ENCODE results near the gene SLC30A2. TPM values are rescaled to one million over a fixed set of nuclear protein-coding genes. Genes with fewer than 3 reads are reported as not detected.

The SLC30A2 gene
- total RNA-seq, 1 experiment from 2014 or later: not detected

- CTCF ChIA-PET: no interaction called here
Observed at GRCh38 chr1:26023009-26023408, 22.9 kb downstream of the SLC30A2 start.

More at GRCh38 chr1:26023009-26023408, 22.9 kb downstream of the SLC30A2 start:
- no peak overlapping the region for H3K4me2 ChIP-seq (ENCODE audit: low read length)
- DNase-seq (ENCODE audit: low read depth, low spot score) (no peak), ATAC-seq (no peak)
- POLR2A ChIA-PET: no interaction called here
- RAD21 ChIA-PET (ENCODE audit: low non-redundant PET in 1 of 2, low total read pairs in 2 of 2, uncharacterized antibody in 2 of 2, unreplicated experiment in 2 of 2): no interaction called here
- no peaks in the 10 kb centered on the region for H3K27me3 ChIP-seq (ENCODE audit: insufficient read depth, low read length)
- H2AFZ ChIP-seq (ENCODE audit: low read depth, low read length, poor library complexity, severe bottlenecking): no peak overlapping the region
- BruUV-seq (replicated peaks): no TSS peak
- intact Hi-C loops (cut with micrococcal nuclease): no loop called here
- H3K4me3 ChIP-seq (replicated peaks in 1 of 2; ENCODE audit: low read depth in 1 of 2, low read length in 2 of 2): no peak overlapping the region
- H3K9ac ChIP-seq (ENCODE audit: low read length): no peak overlapping the region
- H3K27ac ChIP-seq (ENCODE audit: low read depth, low read length): no peak overlapping the region
- no peaks in the 10 kb centered on the region for H3K9me2 ChIP-seq (ENCODE audit: insufficient read depth)
- no peaks in the 10 kb centered on the region for H3K36me3 ChIP-seq (ENCODE audit: control insufficient read depth in 1 of 2, insufficient read depth in 2 of 2, low read length in 2 of 2)
- H3K4me1 ChIP-seq (ENCODE audit: control insufficient read depth in 1 of 2, insufficient read depth in 2 of 2, low read length in 2 of 2): 0 out of 4 replicates have a peak, but pooled peaks cover 0 to 5% of the 10 kb centered on the region in 2 experiments
- H3K79me2 ChIP-seq (ENCODE audit: insufficient read depth, low read length): no peaks in the 10 kb centered on the region
- no peaks in the 10 kb centered on the region for H3K9me3 ChIP-seq (ENCODE audit: control insufficient read depth in 1 of 2, insufficient read depth in 1 of 2, low read depth in 1 of 2, low read length in 2 of 2)
- TF ChIP-seq TCF7L2 (IDR thresholded peaks at IDR 0.05; ENCODE audit: borderline replicate concordance, extremely low read depth, insufficient read depth, insufficient read length): no peak
- TF ChIP-seq ZNF274 (IDR thresholded peaks at IDR 0.05; ENCODE audit: low read depth, low read length): no peak
- TF ChIP-seq ELF1 (IDR thresholded peaks at IDR 0.05; ENCODE audit: borderline replicate concordance, low read depth): no peak
- TF ChIP-seq MAX (IDR thresholded peaks at IDR 0.05): no peak
- no peak for TF ChIP-seq SRF (IDR thresholded peaks at IDR 0.05; ENCODE audit: low read depth)
- no peak for TF ChIP-seq ZBTB33 (IDR thresholded peaks at IDR 0.05; ENCODE audit: extremely low read depth, insufficient replicate concordance, low read length)
- TF ChIP-seq CTCF (IDR thresholded peaks at IDR 0.05 in 2 of 3, conservative IDR thresholded peaks at IDR 0.05 in 1 of 3; ENCODE audit: borderline replicate concordance in 1 of 3, insufficient read depth in 1 of 3, low read depth in 2 of 3, low read length in 2 of 3): no peak
- no peak for TF ChIP-seq JUND (IDR thresholded peaks at IDR 0.05)
- no peak for TF ChIP-seq FOSL1 (IDR thresholded peaks at IDR 0.05; ENCODE audit: low read depth)
- TF ChIP-seq YY1 (IDR thresholded peaks at IDR 0.05; ENCODE audit: extremely low read depth, insufficient replicate concordance, low read depth, low read length): no peak
- no peak for TF ChIP-seq CBX3 (IDR thresholded peaks at IDR 0.05; ENCODE audit: low read depth)
- TF ChIP-seq CEBPB (IDR thresholded peaks at IDR 0.05; ENCODE audit: low read depth): no peak
- TF ChIP-seq POLR2AphosphoS5 (IDR thresholded peaks at IDR 0.05; ENCODE audit: low read depth, low read length): no peak
- TF ChIP-seq ZFX (IDR thresholded peaks at IDR 0.05): no peak
- TF ChIP-seq POLR2A (IDR thresholded peaks at IDR 0.05; ENCODE audit: borderline replicate concordance, extremely low read depth, insufficient read depth, insufficient read length): no peak
- no peak for TF ChIP-seq RAD21 (IDR thresholded peaks at IDR 0.05; ENCODE audit: low read depth)
- no peak for TF ChIP-seq SIN3A (IDR thresholded peaks at IDR 0.05; ENCODE audit: low read depth)
- no peak for TF ChIP-seq ATF3 (IDR thresholded peaks at IDR 0.05)
- TF ChIP-seq EZH2 (IDR thresholded peaks at IDR 0.05): no peak
- TF ChIP-seq EGR1 (IDR thresholded peaks at IDR 0.05; ENCODE audit: low read depth): no peak
- no peaks in the 10 kb centered on the region for H4K20me1 ChIP-seq (ENCODE audit: insufficient read depth)
